Activated CD4-positive, alpha-beta T cell treated with anti-CD3 and anti-CD28 coated beads, Interleukin-2, amount 50 U/mL, for 48 hours (primary cell): ENCODE results near the gene CPPED1.
A peak's percentile ranks its signal among the peaks of the same experiment; 100 is the strongest.
"Not testable (repeated sequence)": the region's sequence is repeated elsewhere in the genome, so short reads cannot be mapped to it uniquely, and the experiment has no call there.

Experiments used
- DNase-seq, 2 experiments: peaks; one replicate each; pipeline ENCODE4 v3.0.0-alpha.2; 2020

The CPPED1 gene

DNA sequence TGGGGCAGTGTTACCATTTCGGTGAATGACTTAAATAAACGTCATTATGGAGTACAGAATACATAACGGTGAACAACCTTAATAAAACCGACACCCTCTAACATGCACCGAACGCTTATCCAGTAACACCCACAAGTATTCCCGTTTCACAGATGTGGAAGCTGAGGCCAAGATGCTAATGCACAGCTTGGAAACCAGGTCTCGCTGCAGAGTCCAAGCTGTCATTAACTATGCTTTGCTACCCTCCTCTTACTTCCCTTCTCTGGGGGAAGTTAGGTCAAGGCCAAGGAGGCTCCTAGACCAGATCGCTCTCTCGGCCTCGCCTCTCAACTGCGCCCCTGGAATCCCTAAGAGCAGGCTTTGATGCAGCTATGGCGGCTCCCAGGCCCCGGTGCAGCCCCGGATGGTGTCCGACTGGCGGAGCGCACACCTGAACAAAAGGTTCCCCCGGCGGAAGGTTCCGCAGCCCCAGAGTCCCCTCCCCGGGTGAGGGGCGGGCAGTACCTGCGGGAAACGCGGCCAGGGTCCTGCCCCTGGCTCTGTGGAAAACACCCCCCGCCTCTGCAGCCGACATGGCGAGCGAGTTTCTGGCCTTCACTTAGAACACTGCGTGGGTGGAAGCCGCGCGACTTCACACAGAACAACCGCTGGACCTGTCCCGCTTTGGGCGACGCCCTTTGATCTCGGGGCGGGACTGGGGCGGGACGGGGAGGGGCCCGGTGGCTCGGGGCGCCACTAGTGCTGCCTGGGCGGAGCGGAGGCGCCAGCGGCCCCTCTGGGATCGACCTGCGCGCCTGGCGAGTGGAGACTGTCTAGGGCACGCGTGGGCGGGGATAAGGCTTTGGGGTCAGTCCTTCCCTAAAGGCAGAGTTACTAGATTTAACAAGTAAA is at the start of gene CPPED1:
Gene CPPED1 (minus strand): TSS at position 685 of the 891 bp plus-strand sequence. CDS start 111 bp downstream, at position 574.
- DNase-seq = peak; percentile 91 to 92

- DNase-seq = no peak
Measured at GRCh38 chr16:12850186-12850585, 46.5 kb upstream of the CPPED1 start.

DNA sequence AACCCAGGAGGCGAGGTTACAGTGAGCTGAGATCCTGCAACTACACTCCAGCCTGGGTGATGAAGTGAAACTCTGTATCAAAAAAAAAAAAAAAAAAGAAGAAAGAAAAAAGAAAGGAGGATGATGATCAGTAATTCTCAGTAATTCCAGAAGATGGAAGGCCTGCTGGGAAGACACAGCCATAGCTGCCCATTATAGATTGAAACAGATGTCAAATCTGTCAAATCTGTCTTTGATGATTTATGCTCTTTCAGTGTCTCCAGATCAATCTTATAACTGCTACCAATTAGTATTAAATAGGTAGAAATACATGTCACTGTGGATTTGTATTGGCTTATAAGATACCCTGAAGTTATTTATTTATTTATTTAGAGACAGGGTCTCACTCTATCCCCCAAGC is 42.9 kb upstream of the CPPED1 start:
- DNase-seq = no peak

GRCh38 chr16:12845282-12845681 is 41.6 kb upstream of the CPPED1 start:
- DNase-seq = no peak

DNA sequence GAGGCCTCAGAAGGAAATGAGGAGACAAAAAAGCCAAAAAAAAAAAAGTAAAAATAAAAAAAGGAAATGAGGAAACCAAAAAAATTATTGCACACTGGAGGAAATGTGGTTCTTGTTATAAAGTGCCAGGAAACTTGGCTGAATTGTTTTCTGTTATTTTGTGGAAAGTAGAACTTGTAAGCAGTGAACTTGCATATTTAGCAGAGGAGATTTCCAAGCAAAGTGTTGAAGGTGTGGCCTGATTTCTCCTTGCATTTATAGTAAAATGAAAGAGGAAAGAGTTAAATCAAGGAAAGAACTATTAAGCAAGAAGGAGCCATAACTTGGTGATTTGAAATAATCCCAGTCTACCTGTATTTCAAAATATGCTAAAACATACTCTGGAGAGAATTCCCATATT is 34.1 kb upstream of the CPPED1 start:
- no peak for DNase-seq

DNA sequence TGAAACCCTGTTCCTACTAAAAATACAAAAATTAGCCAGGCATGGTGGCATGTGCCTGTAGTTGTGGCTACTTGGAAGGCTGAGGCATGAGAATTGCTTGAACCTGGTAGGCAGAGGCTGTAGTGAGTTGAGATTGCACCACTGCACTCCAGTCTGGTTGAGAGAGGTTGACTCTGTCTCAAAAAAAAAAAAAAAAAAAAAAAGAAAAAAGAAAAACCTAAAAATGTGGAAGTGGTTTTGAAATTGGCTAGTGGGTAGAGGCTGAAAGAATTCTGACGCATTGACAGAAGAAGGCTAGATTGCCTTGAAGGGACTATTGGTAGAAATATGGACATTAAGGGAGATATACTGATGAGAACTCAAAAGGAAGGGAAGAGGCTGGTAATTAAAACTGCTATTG is 33.6 kb upstream of the CPPED1 start:
- no peak for DNase-seq

DNA sequence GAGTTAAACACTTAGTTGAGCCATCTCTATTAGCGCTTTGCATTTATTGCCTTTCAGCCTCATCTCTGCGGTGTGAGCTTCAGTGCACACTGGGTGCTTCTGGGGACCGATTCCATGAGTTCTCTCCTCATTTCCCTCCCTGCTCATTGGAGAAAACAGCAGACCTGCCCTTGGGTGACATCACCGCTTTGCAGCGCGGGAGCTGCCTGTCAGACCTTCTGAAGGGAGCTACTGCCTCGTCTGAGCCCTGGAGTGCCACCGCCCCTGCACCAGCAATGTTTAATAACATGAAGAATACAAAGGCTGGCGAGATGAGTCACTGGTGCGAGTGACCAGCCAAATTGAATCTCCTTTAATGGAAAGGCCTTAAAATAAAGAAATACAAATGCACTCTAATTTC is 30.2 kb upstream of the CPPED1 start:
- no peak for DNase-seq

DNA sequence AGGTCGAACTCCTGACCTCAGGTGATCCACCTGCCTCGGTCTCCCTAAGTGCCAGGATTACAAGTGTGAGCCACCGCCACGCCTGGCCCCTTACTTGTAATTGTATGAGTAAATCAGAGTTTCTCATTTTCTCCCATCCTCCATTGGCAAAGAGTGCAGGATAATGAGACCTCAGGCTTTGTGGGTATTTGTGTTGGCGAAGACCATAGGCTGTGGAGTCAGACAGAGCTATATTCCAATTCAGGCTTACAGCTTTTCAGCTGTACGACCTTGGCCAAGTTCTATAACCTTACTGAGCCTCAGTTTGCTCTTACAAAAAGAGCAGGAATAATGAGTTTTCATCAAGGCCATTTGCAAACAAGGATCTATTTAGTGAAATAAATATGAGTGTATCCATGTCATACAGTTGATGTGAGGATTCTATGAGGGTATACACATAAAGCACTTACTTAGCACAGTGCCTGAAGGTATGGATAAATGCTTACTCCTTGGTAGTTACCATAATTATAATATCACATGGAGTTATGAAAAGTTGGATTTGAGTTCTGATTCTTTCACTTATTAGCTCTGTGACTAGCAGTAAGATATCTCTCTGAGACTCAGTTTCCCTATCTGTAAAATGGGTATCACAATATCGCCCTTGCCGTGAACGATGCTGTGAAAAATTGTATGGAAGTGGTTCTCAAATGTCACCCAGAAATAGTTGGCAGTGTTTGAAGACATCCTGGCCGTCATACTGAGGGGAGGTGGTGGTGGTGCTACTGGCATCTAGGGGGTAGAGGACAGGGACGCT is 25.6 kb upstream of the CPPED1 start:
- no peak for DNase-seq

GRCh38 chr16:12828206-12828605 is 24.5 kb upstream of the CPPED1 start:
- no peak for DNase-seq

GRCh38 chr16:12826559-12826958 is 22.9 kb upstream of the CPPED1 start:
- DNase-seq = no peak

DNA sequence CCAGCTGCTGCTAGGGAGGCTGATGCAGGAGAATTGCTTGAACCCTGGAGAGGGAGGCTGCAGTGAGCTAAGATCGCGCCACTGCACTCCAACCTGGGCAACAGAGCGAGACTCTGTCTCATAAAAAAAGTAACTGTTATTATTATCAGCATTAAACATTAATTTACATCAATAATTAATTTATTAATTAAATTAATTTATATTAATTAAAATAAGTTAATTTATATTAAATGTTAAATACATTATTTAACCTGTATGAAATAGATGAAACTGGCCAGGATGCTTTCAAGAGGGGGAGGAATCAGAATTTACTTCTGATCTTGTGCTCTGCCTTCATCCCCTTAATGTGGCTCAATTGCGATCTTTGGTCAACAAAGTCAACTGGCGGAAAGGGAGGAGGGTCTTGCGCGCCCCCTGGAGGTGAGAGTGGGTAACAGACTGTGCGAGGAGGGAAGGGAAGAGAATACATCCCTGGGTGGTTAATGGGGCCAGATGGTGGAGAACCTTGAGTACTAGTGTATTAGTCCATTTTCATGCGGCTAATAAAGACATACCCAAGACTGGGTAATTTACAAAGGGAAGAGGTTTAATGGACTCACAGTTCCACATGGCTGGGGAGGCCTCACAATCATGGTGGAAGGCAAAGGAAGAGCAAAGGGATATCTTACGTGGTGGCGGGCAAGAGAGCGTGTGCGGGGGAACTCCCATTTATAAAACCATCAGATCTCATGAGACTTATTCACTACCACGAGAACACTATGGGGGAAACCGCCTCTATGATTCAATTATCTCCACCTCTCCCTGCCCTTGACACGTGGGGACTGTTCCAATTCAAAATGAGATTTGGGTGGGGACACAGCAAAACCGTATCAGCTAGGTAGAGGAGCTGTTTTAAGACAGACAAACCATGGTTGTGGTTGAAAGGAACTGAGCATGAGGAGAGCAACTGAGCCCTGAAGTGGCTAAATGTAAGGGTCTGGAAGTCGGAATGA is 15.7 kb upstream of the CPPED1 start:
- peak; percentile 86 to 88 for DNase-seq

- no peak for DNase-seq
Measured at GRCh38 chr16:12818326-12818725, 14.6 kb upstream of the CPPED1 start.

GRCh38 chr16:12816791-12817214 is 13.1 kb upstream of the CPPED1 start:
- DNase-seq = not testable (repeated sequence)

GRCh38 chr16:12815361-12815760 is 11.7 kb upstream of the CPPED1 start:
- DNase-seq = no peak

DNA sequence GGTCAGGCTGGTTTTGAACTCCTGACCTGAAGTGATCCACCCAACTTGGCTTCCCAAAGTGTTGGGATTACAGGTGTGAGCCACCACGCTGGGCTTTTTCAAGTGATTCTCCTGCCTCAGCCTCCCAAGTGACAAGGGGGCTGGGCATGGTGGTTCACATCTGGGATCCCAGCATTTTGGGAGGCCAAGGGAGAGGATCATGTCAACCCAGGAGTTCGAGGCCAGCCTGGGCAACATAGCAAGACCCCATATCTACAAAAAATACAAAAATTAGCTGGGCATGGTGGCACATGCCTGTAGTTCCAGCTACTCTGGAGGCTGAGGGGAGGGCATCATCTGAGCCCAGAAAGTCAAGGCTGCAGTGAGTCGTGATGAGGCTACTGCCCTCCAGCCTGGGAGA is 10.0 kb upstream of the CPPED1 start:
- not testable (repeated sequence) for DNase-seq

DNA sequence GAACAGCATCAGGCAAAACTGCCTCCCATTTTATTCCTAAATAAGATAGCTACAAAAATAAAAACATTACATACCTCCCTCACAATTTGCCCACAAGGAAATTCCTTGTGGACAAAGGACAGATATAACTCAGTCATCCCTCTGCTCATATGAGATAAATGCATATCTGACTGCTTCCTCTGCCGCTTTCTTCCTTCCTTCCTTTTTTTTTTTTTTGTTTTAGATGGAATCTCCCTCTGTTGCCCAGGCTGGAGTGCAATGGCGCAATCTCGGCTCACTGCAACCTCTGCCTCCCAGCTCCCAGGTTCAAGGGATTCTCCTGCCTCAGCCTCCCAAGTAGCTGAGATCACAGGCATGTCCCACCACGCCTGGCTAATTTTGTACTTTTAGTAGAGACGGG is 9.6 kb upstream of the CPPED1 start:
- not testable (repeated sequence) for DNase-seq

GRCh38 chr16:12811441-12812383 is 8.0 kb upstream of the CPPED1 start:
- no peak for DNase-seq

DNA sequence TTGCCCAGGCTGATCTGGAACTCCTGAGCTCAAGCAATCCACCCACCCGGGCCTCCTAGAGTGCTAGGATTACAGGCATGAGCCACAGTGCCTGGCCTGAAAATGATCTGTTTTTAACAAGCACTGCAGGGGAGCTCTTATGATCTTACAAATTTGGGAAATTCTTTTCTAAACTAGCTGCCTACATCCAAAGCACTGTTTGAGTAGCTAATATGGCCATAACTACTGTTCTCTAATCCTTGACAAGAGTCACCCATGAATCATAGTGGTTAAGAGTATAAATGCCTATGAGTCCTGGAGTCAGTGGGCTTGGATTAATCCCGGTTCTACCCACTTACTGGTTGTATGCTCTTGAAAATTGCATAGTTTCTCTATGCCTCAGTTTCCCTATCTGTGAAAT is 1.4 kb upstream of the CPPED1 start:
- DNase-seq = no peak

GRCh38 chr16:12804395-12804794 is 708 bp upstream of the CPPED1 start:
- DNase-seq = no peak

DNA sequence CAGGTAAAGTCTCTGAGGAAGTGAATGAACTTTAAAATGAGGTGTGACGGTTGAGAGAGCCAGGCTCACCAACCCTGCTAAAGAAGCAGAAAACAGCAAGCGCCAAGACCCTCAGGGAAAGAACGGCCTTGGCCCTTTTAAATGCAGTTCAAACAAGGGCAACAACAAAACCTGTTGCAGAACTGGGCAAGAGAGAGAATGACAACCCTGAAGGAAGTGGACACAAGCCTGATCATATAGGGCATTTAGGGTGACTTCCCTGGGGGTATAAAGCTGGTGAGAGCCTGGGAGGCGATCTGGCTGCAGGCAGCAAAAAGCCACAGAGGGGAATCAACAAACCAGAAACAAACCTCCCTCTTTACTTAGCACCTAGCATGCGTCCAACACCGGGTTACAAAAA is 1.0 kb downstream of the CPPED1 start:
- no peak for DNase-seq

- DNase-seq = no peak
Measured at GRCh38 chr16:12802048-12802447, 1.6 kb downstream of the CPPED1 start.
